IMR-90 (cell line): ENCODE measurements around the gene TMEM184C. TPM values are rescaled to one million over a fixed set of nuclear protein-coding genes. Genes with fewer than 3 reads are reported as not detected.
A peak's percentile ranks its signal among the peaks of the same experiment; 100 is the strongest.

Experiments
- ATAC-seq: fragments of 200-7000 bp; cut with Tn5 transposase; 2 replicates; pipeline ENCODE4 v1.9.1; 2020; ENCODE audit warnings: low read depth, mild to moderate bottlenecking, moderate library complexity
- BruUV-seq: library from RNA; stranded (reverse); fragments of 400-500 nt; replicated peaks from 2 replicates; lab custom pipeline; 2021; lab: Mats Ljungman, UMichigan
- CTCF ChIA-PET: fragments of 300-600 bp; formaldehyde crosslinking; extraction: SDS; loops from one replicate; lab custom pipeline; 2021; ENCODE audit warnings: antibody characterized with exemption; lab: Yijun Ruan, JAX
- POLR2A ChIA-PET: fragments of 300-600 bp; sonication (Branson Sonifier 250); formaldehyde crosslinking; loops from one replicate; lab custom pipeline; 2022; ENCODE audit warnings: antibody characterized with exemption; ENCODE audit not compliant: unreplicated experiment; lab: Charles Lee
- DNase-seq: peaks from one replicate; pipeline ENCODE4 v3.0.0; 2013
- H2AFZ ChIP-seq: replicated peaks from 2 replicates; pipeline ENCODE3; 2013; ENCODE audit warnings: low read length, mild to moderate bottlenecking; ENCODE audit not compliant: poor library complexity
- H2AK5ac ChIP-seq: 2 replicates; pipeline ENCODE4 v1.6.1; 2013; ENCODE audit warnings: low read depth, low read length, inconsistent platforms
- H2AK9ac ChIP-seq: replicated peaks from 2 replicates; pipeline ENCODE3; 2013; ENCODE audit warnings: mild to moderate bottlenecking, low read depth, low read length, moderate library complexity; ENCODE audit not compliant: poor library complexity
- H2BK120ac ChIP-seq: 2 replicates; pipeline ENCODE4 v1.6.1; 2013; ENCODE audit warnings: low read depth, low read length, inconsistent platforms
- H2BK15ac ChIP-seq: 3 replicates; pipeline ENCODE4 v1.6.1; 2013; ENCODE audit warnings: low read depth, low read length, inconsistent platforms
- H2BK20ac ChIP-seq: 2 replicates; pipeline ENCODE4 v1.6.1; 2013; ENCODE audit warnings: low read depth, mild to moderate bottlenecking, inconsistent platforms, low read length, moderate library complexity
- H2BK5ac ChIP-seq: 2 replicates; pipeline ENCODE4 v1.6.1; 2013; ENCODE audit warnings: mild to moderate bottlenecking, low read depth, low read length, inconsistent platforms; ENCODE audit not compliant: poor library complexity, severe bottlenecking
- H3K14ac ChIP-seq: replicated peaks from 2 replicates; pipeline ENCODE4 v1.6.1; 2013; ENCODE audit warnings: low read depth, low read length, inconsistent platforms
- H3K18ac ChIP-seq: 2 replicates; pipeline ENCODE4 v1.6.1; 2013; ENCODE audit warnings: low read depth, low read length, control low read depth
- H3K23ac ChIP-seq: 2 replicates; pipeline ENCODE4 v1.6.1; 2013; ENCODE audit warnings: low read depth, low read length, inconsistent platforms
- H3K27ac ChIP-seq: 2 replicates; pipeline ENCODE4 v1.5.1; 2013; ENCODE audit warnings: mild to moderate bottlenecking, control low read depth, low read length; ENCODE audit not compliant: insufficient read depth
- H3K27me3 ChIP-seq: 2 replicates; pipeline ENCODE4 v1.6.1; 2013; ENCODE audit warnings: low read length; ENCODE audit not compliant: control insufficient read depth, insufficient read depth
- H3K36me3 ChIP-seq: 2 replicates; pipeline ENCODE4 v1.6.1; 2013; ENCODE audit warnings: low read length, mixed read lengths; ENCODE audit not compliant: control insufficient read depth, insufficient read depth
- H3K4ac ChIP-seq: 2 replicates; pipeline ENCODE4 v1.6.1; 2013; ENCODE audit warnings: low read depth, low read length, inconsistent platforms
- H3K4me1 ChIP-seq: 2 replicates; pipeline ENCODE4 v1.6.1; 2013; ENCODE audit warnings: low read length, mixed read lengths; ENCODE audit not compliant: control insufficient read depth, insufficient read depth
- H3K4me2 ChIP-seq: 2 replicates; pipeline ENCODE4 v1.6.1; 2013; ENCODE audit warnings: low read depth, mild to moderate bottlenecking, control low read depth, low read length, moderate library complexity
- H3K4me3 ChIP-seq: 2 replicates; pipeline ENCODE4 v1.5.1; 2013; ENCODE audit warnings: low read depth, mild to moderate bottlenecking, control low read depth, low read length, moderate library complexity; ENCODE audit not compliant: insufficient read depth
- H3K56ac ChIP-seq: 2 replicates; pipeline ENCODE4 v1.6.1; 2013; ENCODE audit warnings: low read length, inconsistent platforms; ENCODE audit not compliant: insufficient read depth; ENCODE audit errors: extremely low read depth
- H3K79me1 ChIP-seq, 2 experiments: 2 replicates each; pipeline ENCODE4 v1.6.1; 2013; ENCODE audit warnings: low read length in 2 of 2, inconsistent platforms in 1 of 2, low read depth in 1 of 2
- H3K9ac ChIP-seq: 2 replicates; pipeline ENCODE4 v1.6.1; 2013; ENCODE audit warnings: low read depth, low read length, control low read depth
- H3K9me1 ChIP-seq: 2 replicates; pipeline ENCODE4 v1.6.1; 2013; ENCODE audit warnings: low read length, inconsistent platforms; ENCODE audit not compliant: insufficient read depth
- H3K9me3 ChIP-seq: 2 replicates; pipeline ENCODE4 v1.6.1; 2013; ENCODE audit warnings: low read length; ENCODE audit not compliant: control insufficient read depth, insufficient read depth
- H4K20me1 ChIP-seq: 2 replicates; pipeline ENCODE4 v1.6.1; 2013; ENCODE audit warnings: low read length, inconsistent platforms; ENCODE audit not compliant: insufficient read depth
- H4K5ac ChIP-seq: 2 replicates; pipeline ENCODE4 v1.6.1; 2013; ENCODE audit warnings: mild to moderate bottlenecking, low read depth, low read length, control low read depth
- H4K8ac ChIP-seq, 2 experiments: 2 replicates each; pipeline ENCODE4 v1.6.1; 2013; ENCODE audit warnings: low read depth in 2 of 2, low read length in 2 of 2, control low read depth in 1 of 2, inconsistent platforms in 1 of 2
- H4K91ac ChIP-seq: 2 replicates; pipeline ENCODE4 v1.6.1; 2013; ENCODE audit warnings: low read depth, low read length, inconsistent platforms; ENCODE audit not compliant: insufficient read depth
- BHLHE40 ChIP-seq: fragments of 150-350 bp; IDR thresholded peaks from 2 replicates; pipeline ENCODE4 v1.6.1; 2016; ENCODE audit warnings: mild to moderate bottlenecking, low read depth, low read length
- CEBPB ChIP-seq: IDR thresholded peaks from 2 replicates; pipeline ENCODE4 v1.6.1; 2012; ENCODE audit warnings: low read depth, low read length, improper control_type of control experiment
- CHD1 ChIP-seq: IDR thresholded peaks from 2 replicates; pipeline ENCODE4 v1.6.1; 2012; ENCODE audit warnings: low read depth, low read length, improper control_type of control experiment
- FOS ChIP-seq: fragments of 150-350 bp; IDR thresholded peaks from 2 replicates; pipeline ENCODE4 v1.6.1; 2016; ENCODE audit warnings: low read depth, low read length
- MAFK ChIP-seq: IDR thresholded peaks from 2 replicates; pipeline ENCODE4 v1.6.1; 2012; ENCODE audit warnings: low read depth, low read length, improper control_type of control experiment
- MAZ ChIP-seq: IDR thresholded peaks from 2 replicates; pipeline ENCODE4 v1.6.1; 2012; ENCODE audit warnings: low read depth, mild to moderate bottlenecking, low read length, improper control_type of control experiment, moderate library complexity, borderline replicate concordance
- MXI1 ChIP-seq: IDR thresholded peaks from 2 replicates; pipeline ENCODE4 v1.6.1; 2012; ENCODE audit warnings: low read depth, mild to moderate bottlenecking, low read length, moderate library complexity, borderline replicate concordance
- NFE2L2 ChIP-seq: fragments of 150-350 bp; IDR thresholded peaks from 2 replicates; pipeline ENCODE4 v1.6.1; 2016; ENCODE audit warnings: low read depth, mild to moderate bottlenecking, low read length
- POLR2A ChIP-seq: IDR thresholded peaks from 2 replicates; pipeline ENCODE4 v1.6.1; 2012; ENCODE audit warnings: mild to moderate bottlenecking, low read depth, low read length
- RAD21 ChIP-seq: IDR thresholded peaks from 2 replicates; pipeline ENCODE4 v1.6.1; 2012; ENCODE audit warnings: low read length, improper control_type of control experiment
- RCOR1 ChIP-seq: IDR thresholded peaks from 2 replicates; pipeline ENCODE4 v1.6.1; 2012; ENCODE audit warnings: mild to moderate bottlenecking, low read length, improper control_type of control experiment; ENCODE audit not compliant: insufficient replicate concordance
- RFX5 ChIP-seq: IDR thresholded peaks from 2 replicates; pipeline ENCODE4 v1.8.0; 2012; ENCODE audit warnings: low read depth, mild to moderate bottlenecking, low read length, moderate library complexity
- WGBS, 2 experiments: methylation state at CpG; one replicate each; pipeline versions ENCODE4 v1.1.5 to v1.1.7; 2013; ENCODE audit warnings: missing lambda C conversion rate in 2 of 2; ENCODE audit not compliant: insufficient read length in 1 of 2; ENCODE audit errors: extremely low coverage in 2 of 2; 5-methylcytosine and 5-hydroxymethylcytosine counted together
- dilution Hi-C: fragments of 300-500 bp; cut with HindIII; formaldehyde crosslinking; loops from one replicate; pipeline ENCODE4 v1.14.3; 2018; ENCODE audit warnings: low sequenced_read_pairs; ENCODE audit not compliant: unreplicated experiment
- in situ Hi-C: fragments of 300-500 bp; cut with MboI; formaldehyde crosslinking; loops from 3 replicates; pipeline ENCODE4 v1.14.3; 2019; ENCODE audit warnings: low sequenced_read_pairs, inconsistent platforms, mixed read lengths
- intact Hi-C: fragments of 100-400 bp; cut with micrococcal nuclease; formaldehyde crosslinking; loops from 2 replicates; pipeline ENCODE4 v1.10.0; 2022
- polyA plus RNA-seq, 3 experiments: library from polyadenylated mRNA; depleted of rRNA; stranded (reverse); fragments of >200 nt; gene quantifications; 2 replicates each; pipeline ENCODE4 v1.2.3, GENCODE V29; 2012; ENCODE audit warnings: low replicate concordance in 1 of 3
- total RNA-seq: library from RNA; depleted of rRNA; stranded (reverse); fragments of >200 nt; gene quantifications from 2 replicates; pipeline ENCODE4 v1.2.3, GENCODE V29; 2012
- TF ChIP-seq, protein P1 (sequence below): fragments of 150-350 bp; IDR thresholded peaks from 2 replicates; pipeline ENCODE4 v1.6.1; 2016; ENCODE audit warnings: low read depth, mild to moderate bottlenecking, low read length, moderate library complexity, borderline replicate concordance
- TF ChIP-seq, protein P2 (sequence below): conservative IDR thresholded peaks from 2 replicates; pipeline ENCODE4 v1.5.1; 2012; ENCODE audit warnings: mild to moderate bottlenecking, low read depth, low read length, improper control_type of control experiment
- TF ChIP-seq, protein P3 (sequence below): fragments of 150-350 bp; IDR thresholded peaks from 2 replicates; pipeline ENCODE4 v1.6.1; 2017; ENCODE audit warnings: mild to moderate bottlenecking, antibody characterized with exemption, low read length, low read depth

Gene TMEM184C
- total and polyA plus RNA-seq, 2 of the 4 experiments (the other 2 are of a cell fraction) = 17.4 to 67.6 TPM

DNA sequence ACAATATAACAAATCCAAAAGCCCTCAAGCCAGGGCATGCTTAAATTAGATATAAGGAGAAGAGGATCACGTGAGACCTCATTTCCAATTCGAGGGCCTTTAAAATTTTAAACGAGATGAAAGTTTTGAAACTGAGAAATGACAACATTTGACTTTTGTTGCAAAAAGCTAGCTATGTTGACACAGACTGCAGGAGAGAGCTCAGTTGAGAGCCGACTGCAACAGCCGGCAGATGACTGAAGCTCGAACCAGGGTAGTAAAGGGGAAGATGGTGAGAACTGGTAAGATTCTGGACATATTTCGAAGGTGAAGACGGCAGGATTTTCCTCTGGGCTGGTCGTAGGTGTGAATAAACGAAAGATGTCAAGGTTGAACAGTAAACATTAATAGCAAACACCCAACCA lies 66.0 kb downstream of the TMEM184C start:
- Histone ChIP-seq H3K18ac (peak overlapping the region; percentile 18; the same call in 1 of the 2 replicates), H3K79me1 (peaks cover 6 to 46% of the 10 kb centered on the region in 2 experiments), H4K20me1 (no peaks in the 10 kb centered on the region), H3K4me3 (peak overlapping the region; percentile 82), H3K14ac (peak overlapping the region; percentile 65; the same call in 1 of the 2 replicates), H3K9ac (peak overlapping the region; percentile 91), H4K8ac (peak overlapping the region; percentile 89 to 98), H2AK9ac (peak overlapping the region; percentile 48), H3K56ac (peak overlapping the region; percentile 92; the same call in 1 of the 2 replicates), H3K23ac (peak overlapping the region; percentile 43; the same call in 1 of the 2 replicates), H2AFZ (peak overlapping the region; percentile 68), H2BK15ac (peak overlapping the region; percentile 22; the same call in 2 of the 3 replicates), H2BK5ac (peak overlapping the region; percentile 12), H4K91ac (no peak overlapping the region), H3K4me2 (peak overlapping the region; percentile 96), H3K27me3 (no peaks in the 10 kb centered on the region), H3K9me3 (no peaks in the 10 kb centered on the region), H2AK5ac (no peak overlapping the region), H4K5ac (peak overlapping the region; percentile 37), H3K27ac (peak overlapping the region; percentile 87), H2BK20ac (no peak overlapping the region), H3K36me3 (peaks cover 9% of the 10 kb centered on the region), H2BK120ac (peak overlapping the region; percentile 17; the same call in 1 of the 2 replicates), H3K4me1 (peaks cover 4% of the 10 kb centered on the region), H3K4ac (peak overlapping the region; percentile 71; the same call in 1 of the 2 replicates), H3K9me1 (peaks cover 4% of the 10 kb centered on the region)
- ChIA-PET POLR2A (interaction anchor here (1.9 kb wide), 1 partner anchor 49 kb away, joined by 4 read pairs; the partner anchor contains the start of gene ARHGAP10), CTCF (interaction anchor here (0.6 to 1.4 kb wide), 3 partner anchors 19 to 183 kb away, joined by 3 to 6 read pairs (median 3); no protein-coding TSS in a partner anchor)
- TSS peak; percentile 63 for BruUV-seq
- DNase-seq = peak; percentile 32
- in situ Hi-C loops (no loop called here), dilution Hi-C loops (no loop called here), intact Hi-C loops (loop anchor here (5.0 kb wide), 1 partner anchor 49 kb away; the partner anchor contains the start of gene ARHGAP10)
- 5% methylated on average over 3 of the region's 10 CpGs; no CpG with 5 or more reads in 1 of the 2 experiments for WGBS, 2 experiments
- TF ChIP-seq CHD1 (peak; percentile 45; the same call in 1 of the 2 replicates), MXI1 (no peak), MAFK (no peak), RFX5 (no peak), CEBPB (peak; percentile 12; the same call in 1 of the 2 replicates), POLR2A (no peak), BHLHE40 (no peak), FOS (no peak), RAD21 (no peak), NFE2L2 (no peak), MAZ (no peak), RCOR1 (no peak)
- TF ChIP-seq, protein P1, sequence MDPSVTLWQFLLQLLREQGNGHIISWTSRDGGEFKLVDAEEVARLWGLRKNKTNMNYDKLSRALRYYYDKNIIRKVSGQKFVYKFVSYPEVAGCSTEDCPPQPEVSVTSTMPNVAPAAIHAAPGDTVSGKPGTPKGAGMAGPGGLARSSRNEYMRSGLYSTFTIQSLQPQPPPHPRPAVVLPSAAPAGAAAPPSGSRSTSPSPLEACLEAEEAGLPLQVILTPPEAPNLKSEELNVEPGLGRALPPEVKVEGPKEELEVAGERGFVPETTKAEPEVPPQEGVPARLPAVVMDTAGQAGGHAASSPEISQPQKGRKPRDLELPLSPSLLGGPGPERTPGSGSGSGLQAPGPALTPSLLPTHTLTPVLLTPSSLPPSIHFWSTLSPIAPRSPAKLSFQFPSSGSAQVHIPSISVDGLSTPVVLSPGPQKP = no peak
- TF ChIP-seq, protein P2, sequence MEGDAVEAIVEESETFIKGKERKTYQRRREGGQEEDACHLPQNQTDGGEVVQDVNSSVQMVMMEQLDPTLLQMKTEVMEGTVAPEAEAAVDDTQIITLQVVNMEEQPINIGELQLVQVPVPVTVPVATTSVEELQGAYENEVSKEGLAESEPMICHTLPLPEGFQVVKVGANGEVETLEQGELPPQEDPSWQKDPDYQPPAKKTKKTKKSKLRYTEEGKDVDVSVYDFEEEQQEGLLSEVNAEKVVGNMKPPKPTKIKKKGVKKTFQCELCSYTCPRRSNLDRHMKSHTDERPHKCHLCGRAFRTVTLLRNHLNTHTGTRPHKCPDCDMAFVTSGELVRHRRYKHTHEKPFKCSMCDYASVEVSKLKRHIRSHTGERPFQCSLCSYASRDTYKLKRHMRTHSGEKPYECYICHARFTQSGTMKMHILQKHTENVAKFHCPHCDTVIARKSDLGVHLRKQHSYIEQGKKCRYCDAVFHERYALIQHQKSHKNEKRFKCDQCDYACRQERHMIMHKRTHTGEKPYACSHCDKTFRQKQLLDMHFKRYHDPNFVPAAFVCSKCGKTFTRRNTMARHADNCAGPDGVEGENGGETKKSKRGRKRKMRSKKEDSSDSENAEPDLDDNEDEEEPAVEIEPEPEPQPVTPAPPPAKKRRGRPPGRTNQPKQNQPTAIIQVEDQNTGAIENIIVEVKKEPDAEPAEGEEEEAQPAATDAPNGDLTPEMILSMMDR = no peak
- TF ChIP-seq, protein P3, sequence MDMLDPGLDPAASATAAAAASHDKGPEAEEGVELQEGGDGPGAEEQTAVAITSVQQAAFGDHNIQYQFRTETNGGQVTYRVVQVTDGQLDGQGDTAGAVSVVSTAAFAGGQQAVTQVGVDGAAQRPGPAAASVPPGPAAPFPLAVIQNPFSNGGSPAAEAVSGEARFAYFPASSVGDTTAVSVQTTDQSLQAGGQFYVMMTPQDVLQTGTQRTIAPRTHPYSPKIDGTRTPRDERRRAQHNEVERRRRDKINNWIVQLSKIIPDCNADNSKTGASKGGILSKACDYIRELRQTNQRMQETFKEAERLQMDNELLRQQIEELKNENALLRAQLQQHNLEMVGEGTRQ = peak; percentile 21; the same call in 1 of the 2 replicates
- ATAC-seq = peak; percentile 24; the same call in 1 of the 2 replicates
